ENCODE data around the gene ALDH3B1. TPM values are rescaled to one million over a fixed set of nuclear protein-coding genes. Genes with fewer than 3 reads are reported as not detected.
A peak's percentile ranks its signal among the peaks of the same experiment; 100 is the strongest.

ALDH3B1 gene
- total and polyA plus RNA-seq, 9 of the 15 experiments (the other 6 are each of a cell fraction or from before 2014, with no cell fraction given), result 0.01 to 0.35 (median 0.07) TPM; not detected in 2

DNA sequence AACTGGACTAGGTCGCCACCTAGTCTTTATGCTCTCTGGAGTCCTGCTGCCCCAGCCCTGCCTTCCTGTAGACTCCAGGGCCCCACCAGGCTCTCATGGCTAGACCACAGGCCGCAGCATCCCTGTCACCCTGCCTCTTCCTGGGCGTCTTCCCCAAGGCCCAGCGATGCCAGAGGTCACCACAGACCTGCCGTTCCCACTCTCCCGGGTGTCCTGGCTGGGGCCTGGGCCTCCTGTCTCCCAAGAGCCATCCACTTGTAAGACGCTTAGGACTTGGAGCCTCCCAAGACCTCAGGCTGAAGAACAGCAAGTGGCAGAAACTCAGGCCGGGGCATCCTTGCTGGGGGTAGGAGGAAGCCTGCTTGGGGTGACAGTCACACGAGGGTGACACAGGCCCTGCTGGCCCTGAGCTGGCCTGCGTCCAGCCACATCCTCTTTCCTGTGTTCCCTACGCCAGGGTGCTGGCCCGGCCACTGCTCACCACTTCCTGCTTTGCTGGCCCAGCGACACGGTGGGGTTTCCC lies 26.7 kb downstream of the ALDH3B1 start (continued):
- TF ChIP-seq, protein P1, sequence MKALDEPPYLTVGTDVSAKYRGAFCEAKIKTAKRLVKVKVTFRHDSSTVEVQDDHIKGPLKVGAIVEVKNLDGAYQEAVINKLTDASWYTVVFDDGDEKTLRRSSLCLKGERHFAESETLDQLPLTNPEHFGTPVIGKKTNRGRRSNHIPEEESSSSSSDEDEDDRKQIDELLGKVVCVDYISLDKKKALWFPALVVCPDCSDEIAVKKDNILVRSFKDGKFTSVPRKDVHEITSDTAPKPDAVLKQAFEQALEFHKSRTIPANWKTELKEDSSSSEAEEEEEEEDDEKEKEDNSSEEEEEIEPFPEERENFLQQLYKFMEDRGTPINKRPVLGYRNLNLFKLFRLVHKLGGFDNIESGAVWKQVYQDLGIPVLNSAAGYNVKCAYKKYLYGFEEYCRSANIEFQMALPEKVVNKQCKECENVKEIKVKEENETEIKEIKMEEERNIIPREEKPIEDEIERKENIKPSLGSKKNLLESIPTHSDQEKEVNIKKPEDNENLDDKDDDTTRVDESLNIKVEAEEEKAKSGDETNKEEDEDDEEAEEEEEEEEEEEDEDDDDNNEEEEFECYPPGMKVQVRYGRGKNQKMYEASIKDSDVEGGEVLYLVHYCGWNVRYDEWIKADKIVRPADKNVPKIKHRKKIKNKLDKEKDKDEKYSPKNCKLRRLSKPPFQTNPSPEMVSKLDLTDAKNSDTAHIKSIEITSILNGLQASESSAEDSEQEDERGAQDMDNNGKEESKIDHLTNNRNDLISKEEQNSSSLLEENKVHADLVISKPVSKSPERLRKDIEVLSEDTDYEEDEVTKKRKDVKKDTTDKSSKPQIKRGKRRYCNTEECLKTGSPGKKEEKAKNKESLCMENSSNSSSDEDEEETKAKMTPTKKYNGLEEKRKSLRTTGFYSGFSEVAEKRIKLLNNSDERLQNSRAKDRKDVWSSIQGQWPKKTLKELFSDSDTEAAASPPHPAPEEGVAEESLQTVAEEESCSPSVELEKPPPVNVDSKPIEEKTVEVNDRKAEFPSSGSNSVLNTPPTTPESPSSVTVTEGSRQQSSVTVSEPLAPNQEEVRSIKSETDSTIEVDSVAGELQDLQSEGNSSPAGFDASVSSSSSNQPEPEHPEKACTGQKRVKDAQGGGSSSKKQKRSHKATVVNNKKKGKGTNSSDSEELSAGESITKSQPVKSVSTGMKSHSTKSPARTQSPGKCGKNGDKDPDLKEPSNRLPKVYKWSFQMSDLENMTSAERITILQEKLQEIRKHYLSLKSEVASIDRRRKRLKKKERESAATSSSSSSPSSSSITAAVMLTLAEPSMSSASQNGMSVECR (CRISPR knock-in tag; IDR thresholded peaks at IDR 0.05), result 0 out of 2 replicates have a peak, but pooled peaks have one; percentile 45
- TF ChIP-seq RAD51 (IDR thresholded peaks at IDR 0.05; ENCODE audit: borderline replicate concordance, low read depth) (no peak), GABPB2 (CRISPR knock-in tag; conservative IDR thresholded peaks at IDR 0.05) (no peak), TAL1 (IDR thresholded peaks at IDR 0.05) (no peak), MYNN (IDR thresholded peaks at IDR 0.05) (peak; percentile 10; the same call in 1 of the 2 replicates), MYNN (CRISPR knock-in tag; IDR thresholded peaks at IDR 0.05) (no peak), RFX5 (IDR thresholded peaks at IDR 0.05; ENCODE audit: low read depth, low read length) (no peak), POLR2G (IDR thresholded peaks at IDR 0.05; ENCODE audit: low read depth, low read length) (peak; percentile 64), FIP1L1 (IDR thresholded peaks at IDR 0.05; ENCODE audit: low read depth, low read length, poor library complexity, severe bottlenecking) (no peak), ZNF644 (tag; IDR thresholded peaks at IDR 0.05; ENCODE audit: low read depth) (no peak), PCBP1 (IDR thresholded peaks at IDR 0.05; ENCODE audit: low read depth, low read length, poor library complexity, severe bottlenecking) (no peak), SRSF1 (IDR thresholded peaks at IDR 0.05; ENCODE audit: low read depth, low read length) (no peak), SP1 (CRISPR knock-in tag; IDR thresholded peaks at IDR 0.05) (no peak), ZFP36 (IDR thresholded peaks at IDR 0.05; ENCODE audit: low read depth, low read length, partially characterized antibody) (no peak), NCOA2 (IDR thresholded peaks at IDR 0.05; ENCODE audit: partially characterized antibody in 2 of 2) (no peak), HEY1 (CRISPR knock-in tag; IDR thresholded peaks at IDR 0.05; ENCODE audit: borderline replicate concordance) (no peak), ZNF583 (CRISPR knock-in tag; IDR thresholded peaks at IDR 0.05) (no peak)
- TF ChIP-seq, protein P2, sequence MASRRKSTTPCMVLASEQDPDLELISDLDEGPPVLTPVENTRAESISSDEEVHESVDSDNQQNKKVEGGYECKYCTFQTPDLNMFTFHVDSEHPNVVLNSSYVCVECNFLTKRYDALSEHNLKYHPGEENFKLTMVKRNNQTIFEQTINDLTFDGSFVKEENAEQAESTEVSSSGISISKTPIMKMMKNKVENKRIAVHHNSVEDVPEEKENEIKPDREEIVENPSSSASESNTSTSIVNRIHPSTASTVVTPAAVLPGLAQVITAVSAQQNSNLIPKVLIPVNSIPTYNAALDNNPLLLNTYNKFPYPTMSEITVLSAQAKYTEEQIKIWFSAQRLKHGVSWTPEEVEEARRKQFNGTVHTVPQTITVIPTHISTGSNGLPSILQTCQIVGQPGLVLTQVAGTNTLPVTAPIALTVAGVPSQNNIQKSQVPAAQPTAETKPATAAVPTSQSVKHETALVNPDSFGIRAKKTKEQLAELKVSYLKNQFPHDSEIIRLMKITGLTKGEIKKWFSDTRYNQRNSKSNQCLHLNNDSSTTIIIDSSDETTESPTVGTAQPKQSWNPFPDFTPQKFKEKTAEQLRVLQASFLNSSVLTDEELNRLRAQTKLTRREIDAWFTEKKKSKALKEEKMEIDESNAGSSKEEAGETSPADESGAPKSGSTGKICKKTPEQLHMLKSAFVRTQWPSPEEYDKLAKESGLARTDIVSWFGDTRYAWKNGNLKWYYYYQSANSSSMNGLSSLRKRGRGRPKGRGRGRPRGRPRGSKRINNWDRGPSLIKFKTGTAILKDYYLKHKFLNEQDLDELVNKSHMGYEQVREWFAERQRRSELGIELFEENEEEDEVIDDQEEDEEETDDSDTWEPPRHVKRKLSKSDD (conservative IDR thresholded peaks at IDR 0.05; ENCODE audit: low read length), result no peak

Measured in K562 (cell line).